Tibial nerve (tissue), 4 donors: ENCODE measurements around the gene GPC6. TPM values are rescaled to one million over a fixed set of nuclear protein-coding genes. Genes with fewer than 3 reads are reported as not detected.

Experiments used
- DNase-seq, 2 donors: peaks; one replicate each; pipeline ENCODE4 v3.0.0-alpha.2; 2019; ENCODE audit warnings: low spot score in 2 of 2
- H3K27ac ChIP-seq, 4 donors: fragments of 200-600 bp; sonication (generic) in 3 of 4; one replicate each; pipeline ENCODE4 v1.5.1; 2017 to 2019; ENCODE audit warnings: mild to moderate bottlenecking in 1 of 4
- H3K27me3 ChIP-seq, 2 donors: fragments of 200-600 bp; sonication (generic) in 1 of 2; one replicate each; pipeline versions ENCODE4 v1.5.1 to v1.6.0; 2017 to 2019
- H3K36me3 ChIP-seq, 3 donors: fragments of 200-600 bp; sonication (generic); one replicate each; pipeline ENCODE4 v1.5.1; 2018 to 2019
- H3K4me1 ChIP-seq, 4 donors: fragments of 200-600 bp; sonication (generic) in 3 of 4; one replicate each; pipeline ENCODE4 v1.5.1; 2017 to 2019
- H3K4me3 ChIP-seq, 4 donors: fragments of 200-600 bp; sonication (generic) in 3 of 4; one replicate each; pipeline ENCODE4 v1.5.1; 2017 to 2019; ENCODE audit warnings: mild to moderate bottlenecking in 1 of 4, moderate library complexity in 1 of 4
- H3K9me3 ChIP-seq, 4 donors: fragments of 200-600 bp; sonication (generic) in 3 of 4; one replicate each; pipeline ENCODE4 v1.5.1; 2017 to 2019
- CTCF ChIP-seq, 5 experiments: fragments of 200-600 bp in 3 of 5; fragments of 450-650 bp in 2 of 5; sonication (generic) in 3 of 5; IDR thresholded peaks; one replicate each; pipeline ENCODE4 v1.5.1; 2016 to 2019; ENCODE audit warnings: antibody characterized with exemption in 5 of 5, mild to moderate bottlenecking in 3 of 5, moderate library complexity in 2 of 5
- EP300 ChIP-seq, 2 donors: sonication (generic); formaldehyde crosslinking; IDR thresholded peaks; one replicate each; pipeline ENCODE4 v1.6.1; 2017; ENCODE audit warnings: antibody characterized with exemption in 2 of 2, mild to moderate bottlenecking in 1 of 2
- POLR2A ChIP-seq, 2 donors: fragments of 450-650 bp; IDR thresholded peaks; one replicate each; pipeline ENCODE4 v1.6.1; 2017; ENCODE audit warnings: antibody characterized with exemption in 2 of 2, mild to moderate bottlenecking in 2 of 2, moderate library complexity in 2 of 2
- whole genome bisulfite sequencing, 2 donors: methylation state at CpG; one replicate each; pipeline ENCODE4 v1.1.5; 2018; 5-methylcytosine and 5-hydroxymethylcytosine counted together
- total RNA-seq, 4 donors: library from RNA; depleted of rRNA; stranded (reverse); fragments of >200 nt; gene quantifications; one replicate each; pipeline ENCODE4 v1.1.0, GENCODE V29; 2016

The GPC6 gene
- total RNA-seq, 4 donors from 2014 or later = 21.9 to 39.5 (median 29.8) TPM

GRCh38 chr13:93561576-93562225, 335.1 kb downstream of the GPC6 start:
- Histone ChIP-seq H3K27ac (no peak overlapping the region), H3K4me1 (no peaks in the 10 kb centered on the region), H3K27me3 (no peaks in the 10 kb centered on the region), H3K36me3 (no peaks in the 10 kb centered on the region), H3K9me3 (no peaks in the 10 kb centered on the region), H3K4me3 (no peak overlapping the region)
- WGBS, 2 donors = 33 to 47% methylated on average over 4 of the region's 4 CpGs
- no peak for DNase-seq
- TF ChIP-seq POLR2A (IDR thresholded peaks at IDR 0.05) (no peak), EP300 (IDR thresholded peaks at IDR 0.05) (no peak), CTCF (IDR thresholded peaks at IDR 0.05) (no peak)

GRCh38 chr13:93562676-93563075, 336.1 kb downstream of the GPC6 start:
- Histone ChIP-seq H3K4me1 (no peaks in the 10 kb centered on the region), H3K36me3 (no peaks in the 10 kb centered on the region), H3K9me3 (no peaks in the 10 kb centered on the region), H3K4me3 (no peak overlapping the region), H3K27ac (no peak overlapping the region), H3K27me3 (no peaks in the 10 kb centered on the region)
- DNase-seq = no peak
- 86 to 94% methylated on average over 1 of the region's 1 CpG for WGBS, 2 donors
- TF ChIP-seq CTCF (IDR thresholded peaks at IDR 0.05) = no peak
- no peak for TF ChIP-seq EP300 (IDR thresholded peaks at IDR 0.05)
- TF ChIP-seq POLR2A (IDR thresholded peaks at IDR 0.05) = no peak

- TF ChIP-seq POLR2A (IDR thresholded peaks at IDR 0.05) = no peak
- TF ChIP-seq EP300 (IDR thresholded peaks at IDR 0.05) = no peak
- no peak for TF ChIP-seq CTCF (IDR thresholded peaks at IDR 0.05)
- no peak for DNase-seq
- 83 to 87% methylated on average over 2 of the region's 2 CpGs for WGBS, 2 donors
These were observed 350.5 kb downstream of the GPC6 start for GRCh38 chr13:93577105-93577504.

GRCh38 chr13:93589788-93590187, 363.2 kb downstream of the GPC6 start:
- H3K4me3 ChIP-seq = no peak overlapping the region
- TF ChIP-seq CTCF (IDR thresholded peaks at IDR 0.05) (no peak), POLR2A (IDR thresholded peaks at IDR 0.05) (no peak), EP300 (IDR thresholded peaks at IDR 0.05) (no peak)
- H3K4me1 ChIP-seq = no peaks in the 10 kb centered on the region
- H3K27me3 ChIP-seq = no peaks in the 10 kb centered on the region
- H3K36me3 ChIP-seq = no peaks in the 10 kb centered on the region
- DNase-seq = no peak
- no peak overlapping the region for H3K27ac ChIP-seq
- H3K9me3 ChIP-seq = no peaks in the 10 kb centered on the region

More at GRCh38 chr13:93577105-93577504, 350.5 kb downstream of the GPC6 start:
- H3K4me3 ChIP-seq = no peak overlapping the region
- H3K36me3 ChIP-seq = no peaks in the 10 kb centered on the region
- H3K9me3 ChIP-seq = no peaks in the 10 kb centered on the region
- no peaks in the 10 kb centered on the region for H3K27me3 ChIP-seq
- H3K27ac ChIP-seq = no peak overlapping the region
- no peaks in the 10 kb centered on the region for H3K4me1 ChIP-seq

- 63 to 72% methylated on average over 2 of the region's 2 CpGs for WGBS, 2 donors
- Histone ChIP-seq H3K36me3 (no peaks in the 10 kb centered on the region), H3K4me3 (no peak overlapping the region), H3K9me3 (no peaks in the 10 kb centered on the region), H3K4me1 (no peaks in the 10 kb centered on the region), H3K27ac (no peak overlapping the region), H3K27me3 (no peaks in the 10 kb centered on the region)
- TF ChIP-seq POLR2A (IDR thresholded peaks at IDR 0.05) (no peak), CTCF (IDR thresholded peaks at IDR 0.05) (no peak), EP300 (IDR thresholded peaks at IDR 0.05) (no peak)
- no peak for DNase-seq
These were observed 376.4 kb downstream of the GPC6 start for GRCh38 chr13:93603043-93603442.
